CD4-positive, alpha-beta T cell (primary cell): Measurements from ENCODE around the gene CST6. TPM values are rescaled to one million over a fixed set of nuclear protein-coding genes. Genes with fewer than 3 reads are reported as not detected.

Experiments used
- ATAC-seq: fragments of 200-7000 bp; cut with Tn5 transposase; one replicate; pipeline ENCODE4 v1.10.0; 2022; ENCODE audit warnings: mild to moderate bottlenecking; ENCODE audit not compliant: poor library complexity
- CTCF ChIA-PET: fragments of 350-600 bp; sonication (Branson Sonifier 250); formaldehyde crosslinking; loops from one replicate; lab custom pipeline; 2021; ENCODE audit warnings: antibody characterized with exemption, inconsistent platforms; lab: Charles Lee
- POLR2A ChIA-PET: fragments of 350-600 bp; sonication (Branson Sonifier 250); formaldehyde crosslinking; loops from one replicate; lab custom pipeline; 2021; ENCODE audit warnings: antibody characterized with exemption, inconsistent platforms; lab: Charles Lee
- DNase-seq, 14 experiments: peaks; one replicate each; pipeline ENCODE4 v3.0.0-alpha.2; 2013 to 2020; ENCODE audit warnings: mixed read lengths in 2 of 14
- H3K27ac ChIP-seq, 2 donors: one replicate each; pipeline versions ENCODE4 v1.5.1 to v1.7.0; 2013; ENCODE audit warnings: low read length in 2 of 2, low read depth in 1 of 2, mild to moderate bottlenecking in 1 of 2
- H3K27me3 ChIP-seq, 2 experiments: 1 replicate in 1 of 2; 2 replicates in 1 of 2; pipeline versions ENCODE4 v1.6.1 to v1.7.0; 2013; ENCODE audit warnings: low read length in 2 of 2, control low read depth in 1 of 2, mild to moderate bottlenecking in 1 of 2, moderate library complexity in 1 of 2; ENCODE audit not compliant: insufficient read depth in 2 of 2, control insufficient read depth in 1 of 2
- H3K36me3 ChIP-seq: one replicate; pipeline ENCODE4 v1.6.1; 2013; ENCODE audit warnings: low read length, control low read depth; ENCODE audit not compliant: insufficient read depth
- H3K4me1 ChIP-seq: one replicate; pipeline ENCODE4 v1.6.1; 2013; ENCODE audit warnings: low read length, control low read depth; ENCODE audit not compliant: insufficient read depth
- H3K4me3 ChIP-seq: one replicate; pipeline ENCODE4 v1.5.1; 2013; ENCODE audit warnings: mild to moderate bottlenecking, low read length, moderate library complexity
- H3K9me3 ChIP-seq, 2 experiments: 1 replicate in 1 of 2; 2 replicates in 1 of 2; pipeline versions ENCODE4 v1.6.1 to v1.7.0; 2013; ENCODE audit warnings: low read length in 2 of 2, mild to moderate bottlenecking in 2 of 2, control low read depth in 1 of 2, moderate library complexity in 1 of 2; ENCODE audit not compliant: control insufficient read depth in 1 of 2, insufficient read depth in 1 of 2
- H3K27ac Mint-ChIP-seq: one replicate; pipeline ENCODE4 v1.8.0; 2020; ENCODE audit warnings: mixed read lengths
- H3K27me3 Mint-ChIP-seq: one replicate; pipeline ENCODE4 v1.8.0; 2021; ENCODE audit warnings: mixed read lengths
- H3K36me3 Mint-ChIP-seq: one replicate; pipeline ENCODE4 v1.8.0; 2021; ENCODE audit warnings: low read depth, mixed read lengths
- H3K4me1 Mint-ChIP-seq: one replicate; pipeline ENCODE4 v1.8.0; 2021; ENCODE audit warnings: low read depth, mixed read lengths
- H3K4me3 Mint-ChIP-seq: one replicate; pipeline ENCODE4 v1.8.0; 2020; ENCODE audit warnings: mild to moderate bottlenecking, mixed read lengths
- H3K9me3 Mint-ChIP-seq: one replicate; pipeline ENCODE4 v1.8.0; 2020; ENCODE audit warnings: mixed read lengths
- intact Hi-C, 2 experiments: fragments of 100-400 bp; cut with DNase I in 1 of 2; cut with micrococcal nuclease in 1 of 2; formaldehyde crosslinking; loops; one replicate each; pipeline versions ENCODE4 v1.15.1 to v1.9.0; 2023 to 2025; cut with DNase I, micrococcal nuclease
- total RNA-seq, 174 experiments: library from RNA in 2 of 174; stranded (reverse) in 2 of 174; gene quantifications; one replicate each; pipeline ENCODE4 v1.2.3 and lab custom pipeline; 2021 to 2026
- TF ChIP-seq, protein P1 (sequence below): fragments of 200-600 bp; IDR thresholded peaks from one replicate; pipeline ENCODE4 v1.8.0; 2022; ENCODE audit warnings: antibody characterized with exemption, mild to moderate bottlenecking

The CST6 gene
- total RNA-seq, 2 experiments from 2014 or later, result not detected

GRCh38 chr11:66015936-66016792, 4.4 kb downstream of the CST6 start:
- no peaks in the 10 kb centered on the region for H3K36me3 Mint-ChIP-seq
- Histone ChIP-seq H3K27me3 (peaks cover 21 to 22% of the 10 kb centered on the region in 2 experiments), H3K9me3 (peaks cover 0 to 5% of the 10 kb centered on the region in 2 experiments), H3K4me1 (peaks cover 14% of the 10 kb centered on the region), H3K27ac (no peak overlapping the region), H3K36me3 (no peaks in the 10 kb centered on the region), H3K4me3 (no peak overlapping the region)
- H3K4me1 Mint-ChIP-seq, result no peaks in the 10 kb centered on the region
- CTCF ChIA-PET, result no interaction called here
- H3K27me3 Mint-ChIP-seq, result peaks cover 19% of the 10 kb centered on the region
- no peak for DNase-seq
- no peak overlapping the region for H3K4me3 Mint-ChIP-seq
- intact Hi-C loops, result no loop called here
- ATAC-seq, result no peak
- H3K9me3 Mint-ChIP-seq, result no peaks in the 10 kb centered on the region
- no peak overlapping the region for H3K27ac Mint-ChIP-seq
- POLR2A ChIA-PET, result no interaction called here
- TF ChIP-seq, protein P1, sequence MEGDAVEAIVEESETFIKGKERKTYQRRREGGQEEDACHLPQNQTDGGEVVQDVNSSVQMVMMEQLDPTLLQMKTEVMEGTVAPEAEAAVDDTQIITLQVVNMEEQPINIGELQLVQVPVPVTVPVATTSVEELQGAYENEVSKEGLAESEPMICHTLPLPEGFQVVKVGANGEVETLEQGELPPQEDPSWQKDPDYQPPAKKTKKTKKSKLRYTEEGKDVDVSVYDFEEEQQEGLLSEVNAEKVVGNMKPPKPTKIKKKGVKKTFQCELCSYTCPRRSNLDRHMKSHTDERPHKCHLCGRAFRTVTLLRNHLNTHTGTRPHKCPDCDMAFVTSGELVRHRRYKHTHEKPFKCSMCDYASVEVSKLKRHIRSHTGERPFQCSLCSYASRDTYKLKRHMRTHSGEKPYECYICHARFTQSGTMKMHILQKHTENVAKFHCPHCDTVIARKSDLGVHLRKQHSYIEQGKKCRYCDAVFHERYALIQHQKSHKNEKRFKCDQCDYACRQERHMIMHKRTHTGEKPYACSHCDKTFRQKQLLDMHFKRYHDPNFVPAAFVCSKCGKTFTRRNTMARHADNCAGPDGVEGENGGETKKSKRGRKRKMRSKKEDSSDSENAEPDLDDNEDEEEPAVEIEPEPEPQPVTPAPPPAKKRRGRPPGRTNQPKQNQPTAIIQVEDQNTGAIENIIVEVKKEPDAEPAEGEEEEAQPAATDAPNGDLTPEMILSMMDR, result no peak

DNA sequence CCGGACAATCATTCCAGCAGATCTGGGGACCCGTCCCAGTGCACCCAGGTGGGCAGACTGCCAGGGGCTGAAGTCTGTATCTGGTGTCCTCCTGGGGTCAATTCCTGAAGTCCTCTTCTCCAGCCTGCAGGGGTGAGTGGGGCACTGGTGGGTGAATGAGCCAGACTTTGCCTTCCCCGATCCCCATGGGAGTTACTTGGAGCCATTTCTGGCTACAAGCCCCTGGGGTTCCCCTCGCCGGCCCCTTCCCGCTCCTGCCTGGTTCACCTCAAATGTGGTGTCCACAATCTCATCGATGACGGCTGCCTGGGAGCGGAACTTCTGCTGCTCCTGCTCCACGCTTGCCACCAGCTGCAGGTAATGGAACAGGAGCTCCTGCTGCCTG, 5.0 kb downstream of the CST6 start:
- DNase-seq (no peak), ATAC-seq (no peak)
- no peaks in the 10 kb centered on the region for H3K36me3 ChIP-seq
- no peak overlapping the region for H3K27ac Mint-ChIP-seq
- H3K9me3 ChIP-seq, result peaks cover 0 to 5% of the 10 kb centered on the region in 2 experiments
- H3K4me1 Mint-ChIP-seq, result no peaks in the 10 kb centered on the region
- peaks cover 15% of the 10 kb centered on the region for H3K4me1 ChIP-seq
- intact Hi-C loops, result no loop called here
- no peak overlapping the region for H3K4me3 ChIP-seq
- TF ChIP-seq, protein P1, result no peak
- H3K27me3 Mint-ChIP-seq, result peaks cover 16% of the 10 kb centered on the region
- H3K36me3 Mint-ChIP-seq, result no peaks in the 10 kb centered on the region
- H3K4me3 Mint-ChIP-seq, result no peak overlapping the region
- peaks cover 16 to 17% of the 10 kb centered on the region in 2 experiments for H3K27me3 ChIP-seq
- ChIA-PET CTCF (no interaction called here), POLR2A (no interaction called here)
- no peaks in the 10 kb centered on the region for H3K9me3 Mint-ChIP-seq
- H3K27ac ChIP-seq, result no peak overlapping the region

GRCh38 chr11:66017321-66017720, 5.5 kb downstream of the CST6 start:
- H3K27me3 ChIP-seq, result peaks cover 11 to 14% of the 10 kb centered on the region in 2 experiments
- POLR2A ChIA-PET, result no interaction called here
- TF ChIP-seq, protein P1, result no peak
- Mint-ChIP-seq H3K4me1 (no peaks in the 10 kb centered on the region), H3K36me3 (no peaks in the 10 kb centered on the region), H3K27me3 (peaks cover 16% of the 10 kb centered on the region), H3K4me3 (no peak overlapping the region), H3K27ac (no peak overlapping the region), H3K9me3 (no peaks in the 10 kb centered on the region)
- H3K9me3 ChIP-seq, result peaks cover 0 to 5% of the 10 kb centered on the region in 2 experiments
- H3K4me3 ChIP-seq, result no peak overlapping the region
- CTCF ChIA-PET, result no interaction called here
- no peaks in the 10 kb centered on the region for H3K36me3 ChIP-seq
- H3K27ac ChIP-seq, result no peak overlapping the region
- ATAC-seq (no peak), DNase-seq (no peak)
- intact Hi-C loops, result no loop called here
- H3K4me1 ChIP-seq, result peaks cover 15% of the 10 kb centered on the region
